Stimulated activated naive CD4-positive, alpha-beta T cell (primary cell): ENCODE measurements around the gene FAM50B.

Experiments
- DNase-seq, 6 experiments: peaks; one replicate each; lab custom pipeline; 2025; lab: John Stamatoyannopoulos, UW

Gene FAM50B

GRCh38 chr6:3895312-3895653 lies 46.1 kb downstream of the FAM50B start:
- no peak for DNase-seq

- no peak for DNase-seq
Observed at GRCh38 chr6:3895805-3896204, 46.6 kb downstream of the FAM50B start.

- no peak for DNase-seq
Observed at GRCh38 chr6:3898265-3898994, 49.3 kb downstream of the FAM50B start.

- DNase-seq = no peak
Observed at GRCh38 chr6:3899061-3899460, 49.9 kb downstream of the FAM50B start.

- no peak for DNase-seq
Observed at GRCh38 chr6:3899970-3900439, 50.8 kb downstream of the FAM50B start.
